A549 (cell line): ENCODE measurements around the gene FKBP3. TPM values are rescaled to one million over a fixed set of nuclear protein-coding genes. Genes with fewer than 3 reads are reported as not detected.

ENCODE experiments used
- ATAC-seq, 2 experiments: fragments of 200-7000 bp in 1 of 2; fragments of >200 bp in 1 of 2; cut with Nextera tagmentation in 1 of 2; cut with Tn5 transposase in 1 of 2; 3 replicates each; pipeline versions ENCODE4 v1.8.0 to v1.9.1; 2018 to 2020; ENCODE audit warnings: mild to moderate bottlenecking in 1 of 2, moderate library complexity in 1 of 2
- CTCF ChIA-PET: fragments of 300-600 bp; sonication (Branson Sonifier 250); formaldehyde crosslinking; extraction: SDS; loops from one replicate; lab custom pipeline; 2021; ENCODE audit warnings: antibody characterized with exemption, inconsistent platforms; lab: Yijun Ruan, JAX
- POLR2A ChIA-PET: fragments of 350-600 bp; formaldehyde crosslinking; extraction: SDS; loops from one replicate; lab custom pipeline; 2021; ENCODE audit warnings: antibody characterized with exemption, inconsistent platforms; lab: Yijun Ruan, JAX
- DNase-seq, 2 experiments: peaks; one replicate each; pipeline versions ENCODE4 v3.0.0 to v3.0.0-alpha.2; 2011 to 2016; ENCODE audit warnings: low read depth in 1 of 2, low spot score in 1 of 2
- FAIRE-seq: peaks from 2 replicates; lab custom pipeline; 2011; peaks lifted over from hg19 to GRCh38; lab: Jason Lieb, UNC
- H3K27ac ChIP-seq, 2 experiments: fragments of >200 bp; sonication (Bioruptor Twin); formaldehyde crosslinking; 3 replicates each; pipeline ENCODE4 v1.5.1; 2016 to 2017
- H3K4me1 ChIP-seq: fragments of >200 bp; sonication (Bioruptor Twin); formaldehyde crosslinking; 3 replicates; pipeline ENCODE4 v1.6.1; 2016
- H3K4me2 ChIP-seq: fragments of >200 bp; sonication (Bioruptor Twin); formaldehyde crosslinking; 3 replicates; pipeline ENCODE4 v1.6.1; 2016
- H3K4me3 ChIP-seq: fragments of >200 bp; sonication (Bioruptor Twin); formaldehyde crosslinking; 3 replicates; pipeline ENCODE4 v1.5.1; 2016
- H3K9me3 ChIP-seq: fragments of >200 bp; sonication (Bioruptor Twin); formaldehyde crosslinking; 3 replicates; pipeline ENCODE4 v1.6.1; 2016
- BHLHE40 ChIP-seq: IDR thresholded peaks from 2 replicates; pipeline ENCODE4 v1.6.1; 2012; ENCODE audit warnings: low read depth, low read length, inconsistent platforms
- CBX2 ChIP-seq: fragments of 200-600 bp; sonication (generic); IDR thresholded peaks from 2 replicates; pipeline ENCODE4 v1.6.1; 2016; ENCODE audit warnings: low read depth, mild to moderate bottlenecking, borderline replicate concordance
- CBX8 ChIP-seq: fragments of 200-600 bp; sonication (generic); IDR thresholded peaks from 2 replicates; pipeline ENCODE4 v1.6.1; 2016
- CHD2 ChIP-seq: fragments of 150-350 bp; IDR thresholded peaks from 2 replicates; pipeline ENCODE4 v1.6.1; 2014; ENCODE audit warnings: low read length; ENCODE audit not compliant: partially characterized antibody
- CTCF ChIP-seq: fragments of >200 bp; sonication (Bioruptor Twin); formaldehyde crosslinking; IDR thresholded peaks from 3 replicates; pipeline ENCODE4 v1.5.1; 2016
- EHF ChIP-seq: fragments of 250-450 bp; sonication (Bioruptor Pico); IDR thresholded peaks from 2 replicates; pipeline ENCODE4 v1.5.0; 2020; ENCODE audit warnings: mild to moderate bottlenecking
- EHMT2 ChIP-seq: fragments of 200-600 bp; sonication (generic); IDR thresholded peaks from 2 replicates; pipeline ENCODE4 v1.6.1; 2016; ENCODE audit warnings: antibody characterized with exemption, low read depth, mild to moderate bottlenecking, moderate library complexity
- EP300 ChIP-seq, 2 experiments: fragments of >200 bp; sonication (Bioruptor Twin); formaldehyde crosslinking; IDR thresholded peaks; 2 replicates in 1 of 2; 3 replicates in 1 of 2; pipeline ENCODE4 v1.6.1; 2016 to 2017
- ESRRA ChIP-seq: fragments of 150-350 bp; IDR thresholded peaks from 2 replicates; pipeline ENCODE4 v1.6.1; 2014; ENCODE audit warnings: mild to moderate bottlenecking, low read length, borderline replicate concordance
- FOSB ChIP-seq: fragments of 250-450 bp; sonication (Bioruptor Pico); IDR thresholded peaks from 2 replicates; pipeline ENCODE4 v1.5.0; 2020; ENCODE audit warnings: mild to moderate bottlenecking, moderate library complexity
- FOXS1 ChIP-seq: fragments of 250-450 bp; sonication (Bioruptor Pico); IDR thresholded peaks from 2 replicates; pipeline ENCODE4 v1.5.0; 2020; ENCODE audit warnings: mild to moderate bottlenecking, moderate library complexity
- GATA3 ChIP-seq: IDR thresholded peaks from 2 replicates; pipeline ENCODE4 v1.6.1; 2012; ENCODE audit warnings: borderline replicate concordance
- HDAC2 ChIP-seq: fragments of 200-600 bp; sonication (generic); IDR thresholded peaks from 2 replicates; pipeline ENCODE4 v1.6.1; 2016
- HOXA7 ChIP-seq: fragments of 250-450 bp; sonication (Bioruptor Pico); IDR thresholded peaks from 2 replicates; pipeline ENCODE4 v1.5.0; 2020; ENCODE audit warnings: mild to moderate bottlenecking, moderate library complexity
- JUNB ChIP-seq: fragments of >200 bp; sonication (Bioruptor Twin); formaldehyde crosslinking; IDR thresholded peaks from 2 replicates; pipeline ENCODE4 v1.6.1; 2016
- KDM1A ChIP-seq: fragments of 200-600 bp; sonication (generic); IDR thresholded peaks from 2 replicates; pipeline ENCODE4 v1.6.1; 2016; ENCODE audit warnings: low read depth, mild to moderate bottlenecking
- MAFK ChIP-seq: fragments of 450-650 bp; IDR thresholded peaks from 2 replicates; pipeline ENCODE4 v1.6.1; 2014; ENCODE audit not compliant: partially characterized antibody
- MAZ ChIP-seq: fragments of 150-350 bp; IDR thresholded peaks from 2 replicates; pipeline ENCODE4 v1.6.1; 2014; ENCODE audit warnings: antibody characterized with exemption, low read depth, low read length, borderline replicate concordance
- NFE2L2 ChIP-seq: fragments of 150-350 bp; conservative IDR thresholded peaks from 2 replicates; pipeline ENCODE4 v1.6.1; 2014; ENCODE audit warnings: low read length
- NPAS2 ChIP-seq: fragments of 250-450 bp; sonication (Bioruptor Pico); IDR thresholded peaks from 2 replicates; pipeline ENCODE4 v1.8.0; 2022; ENCODE audit warnings: mild to moderate bottlenecking, moderate library complexity, borderline replicate concordance
- PHF8 ChIP-seq: fragments of 200-600 bp; sonication (generic); IDR thresholded peaks from 2 replicates; pipeline ENCODE4 v1.6.1; 2016; ENCODE audit warnings: low read depth, mild to moderate bottlenecking, antibody characterized with exemption, moderate library complexity, borderline replicate concordance
- POLR2AphosphoS2 ChIP-seq: conservative IDR thresholded peaks from 2 replicates; pipeline ENCODE4 v1.6.1; 2012; ENCODE audit warnings: low read length, improper control_type of control experiment, inconsistent platforms
- RARB ChIP-seq: fragments of 250-450 bp; sonication (Bioruptor Pico); IDR thresholded peaks from 2 replicates; pipeline ENCODE4 v1.8.0; 2021; ENCODE audit warnings: mild to moderate bottlenecking, moderate library complexity
- REST ChIP-seq: fragments of 200-600 bp; sonication (generic); IDR thresholded peaks from 2 replicates; pipeline ENCODE4 v1.6.1; 2016; ENCODE audit warnings: antibody characterized with exemption, mild to moderate bottlenecking, moderate library complexity
- RNF2 ChIP-seq: fragments of 200-600 bp; sonication (generic); IDR thresholded peaks from 2 replicates; pipeline ENCODE4 v1.6.1; 2016; ENCODE audit warnings: low read depth, mild to moderate bottlenecking, antibody characterized with exemption, moderate library complexity, borderline replicate concordance
- SMC3 ChIP-seq: fragments of >200 bp; sonication (Bioruptor Twin); formaldehyde crosslinking; IDR thresholded peaks from 3 replicates; pipeline ENCODE4 v1.6.1; 2018; ENCODE audit warnings: inconsistent platforms
- TP53 ChIP-seq: fragments of 250-450 bp; sonication (Bioruptor Pico); IDR thresholded peaks from 2 replicates; pipeline ENCODE4 v1.5.0; 2021; ENCODE audit warnings: mild to moderate bottlenecking, moderate library complexity
- USF2 ChIP-seq: fragments of 450-650 bp; IDR thresholded peaks from 2 replicates; pipeline ENCODE4 v1.6.1; 2014; ENCODE audit warnings: antibody characterized with exemption
- ZC3H11A ChIP-seq: fragments of 450-650 bp; IDR thresholded peaks from 2 replicates; pipeline ENCODE4 v1.6.1; 2014; ENCODE audit warnings: antibody characterized with exemption, mild to moderate bottlenecking
- ZFP36 ChIP-seq: fragments of 450-650 bp; IDR thresholded peaks from 2 replicates; pipeline ENCODE4 v1.6.1; 2014; ENCODE audit warnings: borderline replicate concordance; ENCODE audit not compliant: partially characterized antibody
- WGBS: methylation state at CpG from one replicate; pipeline ENCODE4 v1.1.6; 2017; ENCODE audit errors: missing lambda C conversion rate; 5-methylcytosine and 5-hydroxymethylcytosine counted together
- polyA plus RNA-seq, 4 experiments: library from polyadenylated mRNA; depleted of rRNA in 3 of 4; stranded (reverse); fragments of >200 nt; fragmentation: RNase III in 1 of 4; extraction: RNeasy Plus Mini Kit Qiagen cat#74134 plus additional on column Dnase treatment in 1 of 4; gene quantifications; 2 replicates in 3 of 4; 3 replicates in 1 of 4; pipeline ENCODE4 v1.2.3, GENCODE V29; 2011 to 2017

The FKBP3 gene
- polyA plus RNA-seq, 2 of the 4 experiments (the other 2 are of a cell fraction), result 158 to 202 TPM

GRCh38 chr14:45125754-45126153 is 8.5 kb downstream of the FKBP3 start:
- H3K4me1 ChIP-seq, result no peaks in the 10 kb centered on the region; the same call in 2 of the 3 replicates
- H3K4me3 ChIP-seq, result no peak overlapping the region
- DNase-seq, result no peak
- TF ChIP-seq NFE2L2 (no peak), POLR2AphosphoS2 (no peak), ESRRA (no peak), RARB (CRISPR knock-in tag) (no peak), PHF8 (no peak), CTCF (no peak), CBX8 (no peak), HDAC2 (no peak), GATA3 (no peak), MAFK (no peak), REST (no peak), RNF2 (no peak), HOXA7 (CRISPR knock-in tag) (no peak), JUNB (no peak), ZFP36 (no peak), CHD2 (no peak), FOSB (no peak), EHF (no peak)
- no peaks in the 10 kb centered on the region for H3K9me3 ChIP-seq
- WGBS, result 87% methylated on average over 2 of the region's 2 CpGs
- H3K27ac ChIP-seq, result no peak overlapping the region
- ChIA-PET CTCF (interaction anchor here (0.7 kb wide), 1 partner anchor 39 kb away, joined by 3 read pairs; no protein-coding TSS in a partner anchor), POLR2A (no interaction called here)
- FAIRE-seq, result no peak
- H3K4me2 ChIP-seq, result no peak overlapping the region
- no peak; a peak in 1 of 6 replicates for ATAC-seq

GRCh38 chr14:45123271-45123670 is 11.0 kb downstream of the FKBP3 start:
- DNase-seq (no peak), FAIRE-seq (no peak), ATAC-seq (no peak)
- CTCF ChIA-PET, result no interaction called here
- no peak overlapping the region for H3K27ac ChIP-seq
- no peaks in the 10 kb centered on the region for H3K4me1 ChIP-seq
- whole genome bisulfite sequencing, result 94% methylated on average over 3 of the region's 3 CpGs
- POLR2A ChIA-PET, result no interaction called here
- H3K4me3 ChIP-seq, result no peak overlapping the region
- no peaks in the 10 kb centered on the region for H3K9me3 ChIP-seq
- H3K4me2 ChIP-seq, result no peak overlapping the region
- TF ChIP-seq FOXS1 (CRISPR knock-in tag), result no peak
- no peak for TF ChIP-seq REST
- TF ChIP-seq EP300 (IDR thresholded peaks at IDR 0.05), result no peak
- TF ChIP-seq CBX2, result no peak
- TF ChIP-seq MAZ, result no peak
- TF ChIP-seq CHD2, result no peak
- no peak for TF ChIP-seq USF2
- no peak for TF ChIP-seq RARB (CRISPR knock-in tag)
- no peak for TF ChIP-seq MAFK
- no peak for TF ChIP-seq NPAS2 (CRISPR knock-in tag)
- TF ChIP-seq ZC3H11A, result no peak
- no peak for TF ChIP-seq BHLHE40
- no peak for TF ChIP-seq FOSB
- TF ChIP-seq ZFP36, result no peak
- TF ChIP-seq EHMT2, result no peak
- no peak for TF ChIP-seq TP53 (CRISPR knock-in tag)
- no peak for TF ChIP-seq SMC3
- no peak for TF ChIP-seq KDM1A
